HL-60 (cell line): ENCODE data around the gene SYT7.

Experiments
- CTCF ChIP-seq: IDR thresholded peaks from one replicate; pipeline ENCODE4 v1.5.1; 2011; ENCODE audit warnings: low read length, control low read depth, inconsistent platforms; ENCODE audit not compliant: insufficient read depth
- GABPA ChIP-seq: IDR thresholded peaks from 2 replicates; pipeline ENCODE4 v1.6.1; 2012; ENCODE audit warnings: low read depth
- POLR2AphosphoS5 ChIP-seq: IDR thresholded peaks from 2 replicates; pipeline ENCODE4 v1.6.1; 2012; ENCODE audit warnings: low read depth
- REST ChIP-seq: IDR thresholded peaks from 2 replicates; pipeline ENCODE4 v1.6.1; 2012; ENCODE audit warnings: low read depth; ENCODE audit not compliant: insufficient replicate concordance

- TF ChIP-seq CTCF = no peak
- TF ChIP-seq REST = no peak
- no peak for TF ChIP-seq POLR2AphosphoS5
- TF ChIP-seq GABPA = no peak
Observed at GRCh38 chr11:61505640-61506155, 75.2 kb downstream of the SYT7 start.
